NCI-H748 (cell line): ENCODE results near the gene RASSF7.

ENCODE experiments used
- DNase-seq: peaks from one replicate; lab custom pipeline; 2025; ENCODE audit not compliant: unreplicated experiment; lab: John Stamatoyannopoulos, UW

RASSF7 gene

GRCh38 chr11:579830-580601 is 19.2 kb downstream of the RASSF7 start:
- no peak for DNase-seq

- no peak for DNase-seq
Measured at GRCh38 chr11:581342-581741, 20.6 kb downstream of the RASSF7 start.

- DNase-seq: no peak
Measured at GRCh38 chr11:581752-582151, 21.0 kb downstream of the RASSF7 start.

GRCh38 chr11:584287-584686 is 23.5 kb downstream of the RASSF7 start:
- DNase-seq: no peak

- DNase-seq: no peak
Measured at GRCh38 chr11:586376-587316, 25.9 kb downstream of the RASSF7 start.

GRCh38 chr11:587546-587945 is 26.8 kb downstream of the RASSF7 start:
- DNase-seq: no peak

GRCh38 chr11:587978-588380 is 27.2 kb downstream of the RASSF7 start:
- no peak for DNase-seq

- DNase-seq: no peak
Measured at GRCh38 chr11:589798-590197, 29.0 kb downstream of the RASSF7 start.

GRCh38 chr11:590997-591396 is 30.2 kb downstream of the RASSF7 start:
- no peak for DNase-seq

- DNase-seq: no peak
Measured at GRCh38 chr11:592501-592900, 31.7 kb downstream of the RASSF7 start.

- no peak for DNase-seq
Measured at GRCh38 chr11:592918-593317, 32.1 kb downstream of the RASSF7 start.

- no peak for DNase-seq
Measured at GRCh38 chr11:593347-593746, 32.6 kb downstream of the RASSF7 start.

GRCh38 chr11:595400-595799 is 34.6 kb downstream of the RASSF7 start:
- DNase-seq: no peak

GRCh38 chr11:596374-596773 is 35.6 kb downstream of the RASSF7 start:
- DNase-seq: no peak

GRCh38 chr11:597166-597725 is 36.5 kb downstream of the RASSF7 start:
- DNase-seq: no peak

GRCh38 chr11:598005-598680 is 37.4 kb downstream of the RASSF7 start:
- DNase-seq: no peak

- DNase-seq: no peak
Measured at GRCh38 chr11:601573-602245, 40.9 kb downstream of the RASSF7 start.

GRCh38 chr11:603154-603553 is 42.4 kb downstream of the RASSF7 start:
- no peak for DNase-seq

- no peak for DNase-seq
Measured at GRCh38 chr11:605286-606129, 44.7 kb downstream of the RASSF7 start.

GRCh38 chr11:606245-606644 is 45.5 kb downstream of the RASSF7 start:
- DNase-seq: no peak
